HEK293 (cell line): ENCODE measurements around the gene TFRC.

Experiments
- CTCF ChIA-PET: fragments of 350-600 bp; formaldehyde crosslinking; extraction: SDS; loops from one replicate; lab custom pipeline; 2021; ENCODE audit warnings: antibody characterized with exemption; lab: Yijun Ruan, JAX
- POLR2A ChIA-PET: fragments of 300-600 bp; formaldehyde crosslinking; extraction: SDS; loops from one replicate; lab custom pipeline; 2020; ENCODE audit warnings: antibody characterized with exemption, inconsistent platforms; lab: Yijun Ruan, JAX
- H3K27ac ChIP-seq: fragments of 200-500 bp; sonication (Bioruptor generic); 2 replicates; pipeline ENCODE4 v1.5.1; 2014; ENCODE audit warnings: low read depth, low read length, control low read depth, inconsistent platforms; ENCODE audit errors: extremely low read depth
- H3K36me3 ChIP-seq, 2 experiments: fragments of 200-500 bp in 1 of 2; sonication (Bioruptor generic) in 1 of 2; 1 replicate in 1 of 2; 2 replicates in 1 of 2; pipeline ENCODE4 v1.5.1; 2014 to 2017; ENCODE audit warnings: inconsistent platforms in 2 of 2, low read length in 2 of 2; ENCODE audit not compliant: control insufficient read depth in 2 of 2, insufficient read depth in 1 of 2
- H3K4me1 ChIP-seq: fragments of 200-500 bp; sonication (Bioruptor generic); 2 replicates; pipeline ENCODE4 v1.5.1; 2014; ENCODE audit warnings: mild to moderate bottlenecking, low read length, inconsistent platforms; ENCODE audit not compliant: control insufficient read depth, insufficient read depth
- H3K4me3 ChIP-seq: 2 replicates; pipeline ENCODE4 v1.5.1; 2011; ENCODE audit warnings: low read depth, mild to moderate bottlenecking, control low read depth, low read length, moderate library complexity
- H3K9me3 ChIP-seq: fragments of 200-500 bp; sonication (Bioruptor generic); 2 replicates; pipeline ENCODE4 v1.5.1; 2014; ENCODE audit warnings: low read depth, low read length, inconsistent platforms; ENCODE audit not compliant: control insufficient read depth, insufficient read depth
- BCL11A ChIP-seq: fragments of 450-650 bp; formaldehyde crosslinking; IDR thresholded peaks from 2 replicates; pipeline ENCODE4 v1.5.1; 2016; ENCODE audit warnings: low read depth, missing biosample characterization, missing genetic modification characterization
- EGR2 ChIP-seq: fragments of 450-650 bp; formaldehyde crosslinking; IDR thresholded peaks from 2 replicates; pipeline ENCODE4 v1.5.1; 2016; ENCODE audit warnings: low read depth, missing biosample characterization, missing genetic modification characterization
- MZF1 ChIP-seq: fragments of 450-650 bp; formaldehyde crosslinking; IDR thresholded peaks from 2 replicates; pipeline ENCODE4 v1.5.1; 2017; ENCODE audit warnings: missing biosample characterization, missing genetic modification characterization, borderline replicate concordance
- TCF7L2 ChIP-seq: IDR thresholded peaks from 2 replicates; pipeline ENCODE4 v1.6.1; 2011; ENCODE audit warnings: low read depth, mild to moderate bottlenecking, inconsistent platforms, low read length, moderate library complexity, borderline replicate concordance
- ZBTB20 ChIP-seq: fragments of 450-650 bp; formaldehyde crosslinking; IDR thresholded peaks from 2 replicates; pipeline ENCODE4 v1.5.1; 2016; ENCODE audit warnings: missing biosample characterization, missing genetic modification characterization
- ZNF114 ChIP-seq: fragments of 450-650 bp; formaldehyde crosslinking; IDR thresholded peaks from 2 replicates; pipeline ENCODE4 v1.5.0; 2017; ENCODE audit warnings: missing biosample characterization, missing genetic modification characterization
- ZNF138 ChIP-seq: fragments of 450-650 bp; formaldehyde crosslinking; IDR thresholded peaks from 2 replicates; pipeline ENCODE4 v1.5.1; 2016; ENCODE audit warnings: missing biosample characterization, missing genetic modification characterization, borderline replicate concordance
- ZNF2 ChIP-seq: fragments of 450-650 bp; formaldehyde crosslinking; IDR thresholded peaks from 2 replicates; pipeline ENCODE4 v1.5.1; 2016; ENCODE audit warnings: missing biosample characterization, missing genetic modification characterization
- ZNF302 ChIP-seq: fragments of 450-650 bp; formaldehyde crosslinking; IDR thresholded peaks from 2 replicates; pipeline ENCODE4 v1.5.1; 2016; ENCODE audit warnings: missing biosample characterization, missing genetic modification characterization, low read depth
- ZNF335 ChIP-seq: fragments of 450-650 bp; formaldehyde crosslinking; conservative IDR thresholded peaks from 2 replicates; pipeline ENCODE4 v1.5.1; 2016; ENCODE audit warnings: missing biosample characterization, missing genetic modification characterization
- ZNF354C ChIP-seq: fragments of 450-650 bp; formaldehyde crosslinking; IDR thresholded peaks from 2 replicates; pipeline ENCODE4 v1.5.1; 2016; ENCODE audit warnings: missing biosample characterization, missing genetic modification characterization, low read depth, borderline replicate concordance
- ZNF391 ChIP-seq: fragments of 450-650 bp; formaldehyde crosslinking; IDR thresholded peaks from 2 replicates; pipeline ENCODE4 v1.5.1; 2016; ENCODE audit warnings: low read depth, missing biosample characterization, missing genetic modification characterization, borderline replicate concordance
- ZNF600 ChIP-seq: fragments of 450-650 bp; formaldehyde crosslinking; IDR thresholded peaks from 2 replicates; pipeline ENCODE4 v1.5.1; 2016; ENCODE audit warnings: missing biosample characterization, missing genetic modification characterization
- ZNF776 ChIP-seq: fragments of 450-650 bp; formaldehyde crosslinking; IDR thresholded peaks from 2 replicates; pipeline ENCODE4 v1.5.0; 2017; ENCODE audit warnings: missing biosample characterization, missing genetic modification characterization, borderline replicate concordance
- TF ChIP-seq, protein P1 (sequence below): IDR thresholded peaks from 2 replicates; pipeline ENCODE4 v1.6.1; 2011; ENCODE audit warnings: mild to moderate bottlenecking, low read depth, low read length, borderline replicate concordance
- TF ChIP-seq, protein P2 (sequence below): fragments of 450-650 bp; formaldehyde crosslinking; IDR thresholded peaks from 2 replicates; pipeline ENCODE4 v1.5.1; 2016; ENCODE audit warnings: missing biosample characterization, missing genetic modification characterization, borderline replicate concordance
- TF ChIP-seq, protein P3 (sequence below): fragments of 450-650 bp; formaldehyde crosslinking; IDR thresholded peaks from 2 replicates; pipeline ENCODE4 v1.5.1; 2016; ENCODE audit warnings: missing biosample characterization, missing genetic modification characterization, low read depth
- TF ChIP-seq, protein P4 (sequence below): fragments of 450-650 bp; formaldehyde crosslinking; IDR thresholded peaks from 2 replicates; pipeline ENCODE4 v1.5.1; 2016; ENCODE audit warnings: missing biosample characterization, missing genetic modification characterization

Gene TFRC

DNA sequence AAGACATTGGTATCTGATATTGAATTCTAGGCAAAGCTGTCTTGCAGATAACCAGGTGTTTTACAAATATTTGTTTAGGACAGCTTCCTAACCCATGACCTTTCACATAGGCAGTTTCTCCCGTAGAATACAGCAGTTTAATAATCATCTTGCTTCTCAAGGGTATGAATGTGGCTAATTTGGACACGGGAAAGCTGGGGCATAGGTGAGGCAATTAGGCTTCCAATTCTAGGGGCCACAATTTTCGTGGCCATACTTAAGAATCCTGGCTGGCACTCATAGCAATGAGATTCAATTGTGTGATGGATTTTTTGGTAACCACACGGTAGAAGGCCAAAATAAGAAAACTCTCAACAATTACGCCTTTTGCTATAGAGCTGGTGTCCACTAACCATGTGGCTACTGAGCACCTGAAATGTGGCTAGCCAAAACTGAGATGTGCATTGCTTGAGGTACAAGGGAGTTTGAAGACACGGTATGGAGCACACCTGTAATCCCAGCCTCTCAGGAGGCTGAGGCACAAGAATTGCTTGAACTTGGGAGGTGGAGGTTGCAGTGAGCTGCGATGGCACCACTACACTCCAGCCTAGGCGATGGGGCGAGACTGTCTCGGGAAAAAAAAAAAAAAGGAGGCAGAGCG is 34.4 kb downstream of the TFRC start:
- peaks cover 0 to 45% of the 10 kb centered on the region in 2 experiments; a peak in 2 of 3 replicates for H3K36me3 ChIP-seq
- POLR2A ChIA-PET: no interaction called here
- no peaks in the 10 kb centered on the region for H3K9me3 ChIP-seq
- no peak for TF ChIP-seq ZNF354C (tag by site-specific recombination)
- TF ChIP-seq ZNF776 (tag by site-specific recombination): no peak
- TF ChIP-seq ZBTB20: no peak
- TF ChIP-seq, protein P1, sequence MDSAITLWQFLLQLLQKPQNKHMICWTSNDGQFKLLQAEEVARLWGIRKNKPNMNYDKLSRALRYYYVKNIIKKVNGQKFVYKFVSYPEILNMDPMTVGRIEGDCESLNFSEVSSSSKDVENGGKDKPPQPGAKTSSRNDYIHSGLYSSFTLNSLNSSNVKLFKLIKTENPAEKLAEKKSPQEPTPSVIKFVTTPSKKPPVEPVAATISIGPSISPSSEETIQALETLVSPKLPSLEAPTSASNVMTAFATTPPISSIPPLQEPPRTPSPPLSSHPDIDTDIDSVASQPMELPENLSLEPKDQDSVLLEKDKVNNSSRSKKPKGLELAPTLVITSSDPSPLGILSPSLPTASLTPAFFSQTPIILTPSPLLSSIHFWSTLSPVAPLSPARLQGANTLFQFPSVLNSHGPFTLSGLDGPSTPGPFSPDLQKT: no peak
- TF ChIP-seq, protein P2, sequence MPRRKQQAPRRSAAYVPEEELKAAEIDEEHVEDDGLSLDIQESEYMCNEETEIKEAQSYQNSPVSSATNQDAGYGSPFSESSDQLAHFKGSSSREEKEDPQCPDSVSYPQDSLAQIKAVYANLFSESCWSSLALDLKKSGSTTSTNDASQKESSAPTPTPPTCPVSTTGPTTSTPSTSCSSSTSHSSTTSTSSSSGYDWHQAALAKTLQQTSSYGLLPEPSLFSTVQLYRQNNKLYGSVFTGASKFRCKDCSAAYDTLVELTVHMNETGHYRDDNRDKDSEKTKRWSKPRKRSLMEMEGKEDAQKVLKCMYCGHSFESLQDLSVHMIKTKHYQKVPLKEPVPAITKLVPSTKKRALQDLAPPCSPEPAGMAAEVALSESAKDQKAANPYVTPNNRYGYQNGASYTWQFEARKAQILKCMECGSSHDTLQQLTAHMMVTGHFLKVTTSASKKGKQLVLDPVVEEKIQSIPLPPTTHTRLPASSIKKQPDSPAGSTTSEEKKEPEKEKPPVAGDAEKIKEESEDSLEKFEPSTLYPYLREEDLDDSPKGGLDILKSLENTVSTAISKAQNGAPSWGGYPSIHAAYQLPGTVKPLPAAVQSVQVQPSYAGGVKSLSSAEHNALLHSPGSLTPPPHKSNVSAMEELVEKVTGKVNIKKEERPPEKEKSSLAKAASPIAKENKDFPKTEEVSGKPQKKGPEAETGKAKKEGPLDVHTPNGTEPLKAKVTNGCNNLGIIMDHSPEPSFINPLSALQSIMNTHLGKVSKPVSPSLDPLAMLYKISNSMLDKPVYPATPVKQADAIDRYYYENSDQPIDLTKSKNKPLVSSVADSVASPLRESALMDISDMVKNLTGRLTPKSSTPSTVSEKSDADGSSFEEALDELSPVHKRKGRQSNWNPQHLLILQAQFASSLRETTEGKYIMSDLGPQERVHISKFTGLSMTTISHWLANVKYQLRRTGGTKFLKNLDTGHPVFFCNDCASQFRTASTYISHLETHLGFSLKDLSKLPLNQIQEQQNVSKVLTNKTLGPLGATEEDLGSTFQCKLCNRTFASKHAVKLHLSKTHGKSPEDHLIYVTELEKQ (tag by site-specific recombination): no peak
- no peak for TF ChIP-seq EGR2 (tag by site-specific recombination)
- no peak for TF ChIP-seq ZNF600
- TF ChIP-seq, protein P3, sequence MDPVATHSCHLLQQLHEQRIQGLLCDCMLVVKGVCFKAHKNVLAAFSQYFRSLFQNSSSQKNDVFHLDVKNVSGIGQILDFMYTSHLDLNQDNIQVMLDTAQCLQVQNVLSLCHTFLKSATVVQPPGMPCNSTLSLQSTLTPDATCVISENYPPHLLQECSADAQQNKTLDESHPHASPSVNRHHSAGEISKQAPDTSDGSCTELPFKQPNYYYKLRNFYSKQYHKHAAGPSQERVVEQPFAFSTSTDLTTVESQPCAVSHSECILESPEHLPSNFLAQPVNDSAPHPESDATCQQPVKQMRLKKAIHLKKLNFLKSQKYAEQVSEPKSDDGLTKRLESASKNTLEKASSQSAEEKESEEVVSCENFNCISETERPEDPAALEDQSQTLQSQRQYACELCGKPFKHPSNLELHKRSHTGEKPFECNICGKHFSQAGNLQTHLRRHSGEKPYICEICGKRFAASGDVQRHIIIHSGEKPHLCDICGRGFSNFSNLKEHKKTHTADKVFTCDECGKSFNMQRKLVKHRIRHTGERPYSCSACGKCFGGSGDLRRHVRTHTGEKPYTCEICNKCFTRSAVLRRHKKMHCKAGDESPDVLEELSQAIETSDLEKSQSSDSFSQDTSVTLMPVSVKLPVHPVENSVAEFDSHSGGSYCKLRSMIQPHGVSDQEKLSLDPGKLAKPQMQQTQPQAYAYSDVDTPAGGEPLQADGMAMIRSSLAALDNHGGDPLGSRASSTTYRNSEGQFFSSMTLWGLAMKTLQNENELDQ (tag by site-specific recombination): no peak
- no peak for TF ChIP-seq BCL11A (tag by site-specific recombination)
- no peak for TF ChIP-seq ZNF391 (tag by site-specific recombination)
- TF ChIP-seq ZNF138 (tag by site-specific recombination): no peak
- TF ChIP-seq ZNF302 (tag by site-specific recombination): no peak
- TF ChIP-seq, protein P4, sequence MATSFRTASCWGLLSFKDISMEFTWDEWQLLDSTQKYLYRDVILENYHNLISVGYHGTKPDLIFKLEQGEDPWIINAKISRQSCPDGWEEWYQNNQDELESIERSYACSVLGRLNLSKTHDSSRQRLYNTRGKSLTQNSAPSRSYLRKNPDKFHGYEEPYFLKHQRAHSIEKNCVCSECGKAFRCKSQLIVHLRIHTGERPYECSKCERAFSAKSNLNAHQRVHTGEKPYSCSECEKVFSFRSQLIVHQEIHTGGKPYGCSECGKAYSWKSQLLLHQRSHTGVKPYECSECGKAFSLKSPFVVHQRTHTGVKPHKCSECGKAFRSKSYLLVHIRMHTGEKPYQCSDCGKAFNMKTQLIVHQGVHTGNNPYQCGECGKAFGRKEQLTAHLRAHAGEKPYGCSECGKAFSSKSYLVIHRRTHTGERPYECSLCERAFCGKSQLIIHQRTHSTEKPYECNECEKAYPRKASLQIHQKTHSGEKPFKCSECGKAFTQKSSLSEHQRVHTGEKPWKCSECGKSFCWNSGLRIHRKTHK: no peak
- no peak for TF ChIP-seq ZNF114 (tag by site-specific recombination)
- TF ChIP-seq ZNF2 (tag by site-specific recombination): no peak
- TF ChIP-seq ZNF335: no peak
- no peak for TF ChIP-seq MZF1 (tag by site-specific recombination)
- TF ChIP-seq TCF7L2: no peak
- TF ChIP-seq, all 188 proteins: peak for 0
- H3K4me1 ChIP-seq: no peaks in the 10 kb centered on the region
- H3K27ac ChIP-seq: no peak overlapping the region
- CTCF ChIA-PET: no interaction called here
- no peak overlapping the region for H3K4me3 ChIP-seq
